GM23248 (cell line): ENCODE measurements around the gene PELI2.

Source experiments
- EZH2 ChIP-seq: fragments of 200-600 bp; sonication (generic); IDR thresholded peaks from 2 replicates; pipeline ENCODE4 v1.6.1; 2018; ENCODE audit warnings: antibody characterized with exemption, mild to moderate bottlenecking; ENCODE audit not compliant: insufficient read depth, poor library complexity, severe bottlenecking
- EZH2phosphoT487 ChIP-seq: fragments of 200-600 bp; sonication (generic); IDR thresholded peaks from 2 replicates; pipeline ENCODE4 v1.6.1; 2018; ENCODE audit warnings: antibody characterized with exemption, moderate library complexity, mild to moderate bottlenecking, low read depth; ENCODE audit not compliant: insufficient read depth

DNA sequence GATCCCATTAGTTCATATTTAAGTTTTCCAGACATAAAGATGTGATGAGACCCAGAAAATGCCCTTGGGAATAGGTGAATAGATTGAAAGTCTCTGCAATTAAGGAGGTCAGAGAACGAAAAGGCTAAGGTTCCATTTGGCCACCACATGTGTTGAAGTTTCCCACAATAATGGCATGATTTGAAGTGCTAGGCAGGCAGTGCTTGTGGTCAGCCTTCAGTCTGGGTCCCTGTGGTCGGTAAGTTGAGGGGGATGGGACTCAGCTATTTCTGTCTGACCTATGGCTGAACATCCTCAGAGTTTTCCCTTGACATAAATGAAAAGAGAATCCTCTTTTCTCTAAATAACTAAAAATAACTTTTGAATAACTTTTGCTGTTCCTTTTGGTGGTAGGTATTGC, 92.4 kb downstream of the PELI2 start:
- TF ChIP-seq EZH2 (no peak), EZH2phosphoT487 (no peak)
